PFSK-1 (cell line): ENCODE data around the gene YPEL1.

Experiments
- FOXP2 ChIP-seq: optimal IDR thresholded peaks from 2 replicates; pipeline ENCODE3; 2011; ENCODE audit warnings: borderline replicate concordance, control low read depth, inconsistent platforms; ENCODE audit not compliant: insufficient read depth; ENCODE audit errors: extremely low read length, extremely low read depth
- POLR2AphosphoS5 ChIP-seq: IDR thresholded peaks from 2 replicates; pipeline ENCODE4 v1.6.1; 2012; ENCODE audit warnings: low read depth, mild to moderate bottlenecking, control low read depth, low read length, moderate library complexity
- REST ChIP-seq, 2 experiments: IDR thresholded peaks; 2 replicates each; pipeline versions ENCODE4 v1.6.1 to v1.8.0; 2011 to 2012; ENCODE audit warnings: low read depth in 2 of 2, low read length in 2 of 2, control low read depth in 1 of 2, inconsistent platforms in 1 of 2, mild to moderate bottlenecking in 1 of 2, moderate library complexity in 1 of 2; ENCODE audit not compliant: insufficient read depth in 1 of 2
- SIN3A ChIP-seq: IDR thresholded peaks from 2 replicates; pipeline ENCODE4 v1.6.1; 2012; ENCODE audit warnings: mild to moderate bottlenecking, low read length, moderate library complexity, borderline replicate concordance; ENCODE audit not compliant: insufficient read depth
- TAF1 ChIP-seq: IDR thresholded peaks from 2 replicates; pipeline ENCODE4 v1.6.1; 2012; ENCODE audit warnings: low read length, control low read depth, borderline replicate concordance; ENCODE audit not compliant: insufficient read depth

YPEL1 gene

GRCh38 chr22:21707677-21708076 lies 27.9 kb downstream of the YPEL1 start:
- no peak for TF ChIP-seq SIN3A
- no peak for TF ChIP-seq FOXP2
- no peak for TF ChIP-seq TAF1

- no peak for TF ChIP-seq TAF1
- TF ChIP-seq FOXP2 = no peak
- TF ChIP-seq REST (IDR thresholded peaks at IDR 0.05; ENCODE audit: insufficient read depth in 1 of 2, low read depth in 2 of 2, low read length in 2 of 2) = no peak
- no peak for TF ChIP-seq SIN3A
- no peak for TF ChIP-seq POLR2AphosphoS5
Measured at GRCh38 chr22:21703684-21704316, 31.8 kb downstream of the YPEL1 start.

- no peak for TF ChIP-seq FOXP2
- no peak for TF ChIP-seq TAF1
- no peak for TF ChIP-seq POLR2AphosphoS5
- no peak for TF ChIP-seq REST (IDR thresholded peaks at IDR 0.05; ENCODE audit: insufficient read depth in 1 of 2, low read depth in 2 of 2, low read length in 2 of 2)
- no peak for TF ChIP-seq SIN3A
Measured at GRCh38 chr22:21702700-21703683, 32.6 kb downstream of the YPEL1 start.

- no peak for TF ChIP-seq TAF1
- TF ChIP-seq FOXP2 = no peak
- no peak for TF ChIP-seq REST (IDR thresholded peaks at IDR 0.05; ENCODE audit: insufficient read depth in 1 of 2, low read depth in 2 of 2, low read length in 2 of 2)
- no peak for TF ChIP-seq POLR2AphosphoS5
- no peak for TF ChIP-seq SIN3A
Measured at GRCh38 chr22:21702094-21702493, 33.5 kb downstream of the YPEL1 start.

- no peak for TF ChIP-seq TAF1
- no peak for TF ChIP-seq POLR2AphosphoS5
- TF ChIP-seq SIN3A = no peak
- TF ChIP-seq FOXP2 = no peak
- no peak for TF ChIP-seq REST (IDR thresholded peaks at IDR 0.05; ENCODE audit: insufficient read depth in 1 of 2, low read depth in 2 of 2, low read length in 2 of 2)
Measured at GRCh38 chr22:21701384-21701971, 34.1 kb downstream of the YPEL1 start.
